Esophagus squamous epithelium (tissue), 4 donors: ENCODE results near the gene LARGE1.

Experiments used
- CTCF ChIP-seq, 6 experiments: fragments of 450-650 bp in 4 of 6; fragments of 200-600 bp in 2 of 6; sonication (generic) in 2 of 6; IDR thresholded peaks; one replicate each; pipeline ENCODE4 v1.5.1; 2016 to 2019; ENCODE audit warnings: antibody characterized with exemption in 6 of 6, mild to moderate bottlenecking in 4 of 6, moderate library complexity in 4 of 6
- POLR2A ChIP-seq, 4 donors: fragments of 450-650 bp; IDR thresholded peaks; one replicate each; pipeline ENCODE4 v1.6.1; 2017; ENCODE audit warnings: antibody characterized with exemption in 4 of 4, mild to moderate bottlenecking in 4 of 4, moderate library complexity in 3 of 4

GRCh38 chr22:33747029-33747428, 173.2 kb downstream of the LARGE1 start:
- no peak for TF ChIP-seq POLR2A (IDR thresholded peaks at IDR 0.05)
- no peak for TF ChIP-seq CTCF (IDR thresholded peaks at IDR 0.05)
